ENCODE results near the gene TSPAN31. TPM values are rescaled to one million over a fixed set of nuclear protein-coding genes. Genes with fewer than 3 reads are reported as not detected.
A peak's percentile ranks its signal among the peaks of the same experiment; 100 is the strongest.

Gene TSPAN31
- total RNA-seq, 1 donor from 2014 or later, result 18.6 TPM

GRCh38 chr12:57758552-57759359 is 13.9 kb downstream of the TSPAN31 start:
- H3K4me3 ChIP-seq (ENCODE audit: insufficient read depth, low read depth, low read length), result no peak overlapping the region
- no peak overlapping the region for H3K9ac ChIP-seq (ENCODE audit: low read length)
- H4K20me1 ChIP-seq (ENCODE audit: insufficient read depth, low read length), result peaks cover 13% of the 10 kb centered on the region
- Mint-ChIP-seq H3K27me3 (ENCODE audit: low read depth, unreplicated experiment) (peaks cover 17% of the 10 kb centered on the region), H3K9me3 (ENCODE audit: unreplicated experiment) (no peaks in the 10 kb centered on the region), H3K4me3 (ENCODE audit: unreplicated experiment) (no peak overlapping the region), H3K4me1 (ENCODE audit: low read depth, unreplicated experiment) (peaks cover 10% of the 10 kb centered on the region), H3K36me3 (ENCODE audit: low read depth, unreplicated experiment) (peaks cover 16% of the 10 kb centered on the region), H3K27ac (ENCODE audit: unreplicated experiment) (no peak overlapping the region)
- no peak for FAIRE-seq
- H3K9me3 ChIP-seq (ENCODE audit: insufficient read depth, low read depth, low read length), result no peaks in the 10 kb centered on the region
- no peaks in the 10 kb centered on the region for H3K79me2 ChIP-seq (ENCODE audit: insufficient read depth, low read length)
- no peak overlapping the region for H2AFZ ChIP-seq (ENCODE audit: low read depth, low read length)
- DNase-seq (ENCODE audit: low read depth), result no peak
- no peak for TF ChIP-seq CTCF (IDR thresholded peaks at IDR 0.05; ENCODE audit: insufficient read depth, low read depth, low read length)
- H3K27me3 ChIP-seq (ENCODE audit: insufficient read depth, low read length), result peaks cover 15% of the 10 kb centered on the region
- no peak overlapping the region for H3K27ac ChIP-seq (ENCODE audit: low read depth, low read length)
- no peaks in the 10 kb centered on the region for H3K36me3 ChIP-seq (ENCODE audit: insufficient read depth, low read length)
- H3K4me1 ChIP-seq (ENCODE audit: insufficient read depth, low read length), result peaks cover 4% of the 10 kb centered on the region
- no peak overlapping the region for H3K4me2 ChIP-seq (ENCODE audit: low read length)

- Histone ChIP-seq H4K20me1 (ENCODE audit: insufficient read depth, low read length) (peaks cover 13% of the 10 kb centered on the region), H3K4me3 (ENCODE audit: insufficient read depth, low read depth, low read length) (no peak overlapping the region), H3K27ac (ENCODE audit: low read depth, low read length) (no peak overlapping the region), H3K79me2 (ENCODE audit: insufficient read depth, low read length) (no peaks in the 10 kb centered on the region), H3K9me3 (ENCODE audit: insufficient read depth, low read depth, low read length) (no peaks in the 10 kb centered on the region), H3K4me1 (ENCODE audit: insufficient read depth, low read length) (peaks cover 2% of the 10 kb centered on the region), H2AFZ (ENCODE audit: low read depth, low read length) (no peak overlapping the region), H3K36me3 (ENCODE audit: insufficient read depth, low read length) (no peaks in the 10 kb centered on the region), H3K9ac (ENCODE audit: low read length) (no peak overlapping the region), H3K4me2 (ENCODE audit: low read length) (no peak overlapping the region), H3K27me3 (ENCODE audit: insufficient read depth, low read length) (peaks cover 20% of the 10 kb centered on the region)
- Mint-ChIP-seq H3K27ac (ENCODE audit: unreplicated experiment) (peak overlapping the region; percentile 20), H3K36me3 (ENCODE audit: low read depth, unreplicated experiment) (peaks cover 19% of the 10 kb centered on the region), H3K4me3 (ENCODE audit: unreplicated experiment) (no peak overlapping the region), H3K27me3 (ENCODE audit: low read depth, unreplicated experiment) (peaks cover 24% of the 10 kb centered on the region), H3K9me3 (ENCODE audit: unreplicated experiment) (no peaks in the 10 kb centered on the region), H3K4me1 (ENCODE audit: low read depth, unreplicated experiment) (peaks cover 3% of the 10 kb centered on the region)
- no peak for DNase-seq (ENCODE audit: low read depth)
- no peak for TF ChIP-seq EZH2 (IDR thresholded peaks at IDR 0.05; ENCODE audit: insufficient read depth, low read length)
- peak; percentile 41 for TF ChIP-seq CTCF (IDR thresholded peaks at IDR 0.05; ENCODE audit: insufficient read depth, low read depth, low read length)
- FAIRE-seq, result no peak
Measured at GRCh38 chr12:57759360-57759980, 14.6 kb downstream of the TSPAN31 start.

Data from astrocyte (in vitro differentiated cells and primary cell).